Activated T-cell treated with anti-CD3 and anti-CD28 coated beads for 1 hour (primary cell): ENCODE data around the gene CYP39A1.
"Not testable (repeated sequence)": the region's sequence is repeated elsewhere in the genome, so short reads cannot be mapped to it uniquely, and the experiment has no call there.

Experiments
- DNase-seq: peaks from one replicate; pipeline ENCODE4 v3.0.0-alpha.2; 2020; ENCODE audit warnings: low read depth

Gene CYP39A1

DNA sequence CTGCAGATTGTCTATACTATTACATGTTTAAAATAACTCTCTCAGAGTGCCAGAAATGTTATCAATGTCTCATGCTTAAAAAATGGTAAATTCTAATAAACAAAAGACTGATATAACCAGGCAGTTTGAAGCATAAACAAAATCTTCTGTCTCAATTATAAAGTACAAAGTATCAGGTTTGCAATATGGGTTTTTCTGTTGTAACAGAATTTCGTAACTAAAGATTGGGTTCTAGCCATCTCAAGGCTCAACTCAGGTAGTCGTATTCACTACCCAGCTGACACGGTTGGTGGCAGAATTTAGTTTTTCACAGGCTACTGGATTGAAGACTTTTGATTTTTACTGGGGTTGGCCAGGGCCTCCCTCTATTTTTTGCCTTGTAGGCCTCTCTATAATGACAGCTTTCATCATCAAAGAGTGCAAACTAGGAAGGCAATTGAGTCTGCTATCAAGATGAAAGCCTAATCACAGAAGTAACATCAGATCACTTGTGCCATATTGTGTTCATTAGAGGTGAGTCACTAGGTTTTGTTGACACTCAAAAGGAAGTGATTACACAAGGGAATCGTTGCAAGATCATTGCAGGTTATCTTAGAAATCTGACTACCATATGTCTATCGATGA lies 3.6 kb downstream of the CYP39A1 start:
- DNase-seq, result no peak

DNA sequence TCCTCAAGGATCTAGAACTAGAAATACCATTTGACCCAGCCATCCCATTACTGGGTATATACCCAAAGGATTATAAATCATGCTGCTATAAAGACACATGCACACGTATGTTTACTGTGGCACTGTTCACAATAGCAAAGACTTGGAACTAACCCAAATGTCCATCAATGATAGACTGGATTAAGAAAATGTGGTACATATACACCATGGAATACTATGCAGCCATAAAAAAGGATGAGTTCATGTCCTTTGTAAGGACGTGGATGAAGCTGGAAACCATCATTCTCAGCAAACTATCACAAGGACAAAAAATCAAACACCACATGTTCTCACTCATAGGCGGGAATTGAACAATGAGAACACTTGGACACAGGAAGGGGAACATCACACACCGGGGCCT lies 4.5 kb downstream of the CYP39A1 start:
- DNase-seq, result not testable (repeated sequence)

DNA sequence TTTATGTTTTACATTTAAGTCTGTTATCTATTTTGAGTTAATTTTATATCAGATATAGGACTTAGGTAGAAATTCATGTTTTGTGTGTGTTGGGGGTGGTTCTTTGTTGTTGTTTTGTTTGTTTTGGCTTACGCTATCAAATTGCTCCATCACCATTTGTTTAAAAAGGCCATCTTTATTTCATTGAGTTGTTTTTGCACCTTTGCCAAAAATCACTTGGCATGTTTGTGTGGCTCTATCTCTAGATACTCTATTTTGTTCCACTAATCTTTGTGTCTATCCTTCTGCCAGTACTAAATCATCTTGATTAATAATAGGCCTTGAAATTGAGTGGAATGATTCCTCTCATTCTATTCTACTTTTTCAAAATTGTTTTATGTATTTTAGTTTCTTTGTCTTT lies 7.4 kb downstream of the CYP39A1 start:
- DNase-seq, result no peak

DNA sequence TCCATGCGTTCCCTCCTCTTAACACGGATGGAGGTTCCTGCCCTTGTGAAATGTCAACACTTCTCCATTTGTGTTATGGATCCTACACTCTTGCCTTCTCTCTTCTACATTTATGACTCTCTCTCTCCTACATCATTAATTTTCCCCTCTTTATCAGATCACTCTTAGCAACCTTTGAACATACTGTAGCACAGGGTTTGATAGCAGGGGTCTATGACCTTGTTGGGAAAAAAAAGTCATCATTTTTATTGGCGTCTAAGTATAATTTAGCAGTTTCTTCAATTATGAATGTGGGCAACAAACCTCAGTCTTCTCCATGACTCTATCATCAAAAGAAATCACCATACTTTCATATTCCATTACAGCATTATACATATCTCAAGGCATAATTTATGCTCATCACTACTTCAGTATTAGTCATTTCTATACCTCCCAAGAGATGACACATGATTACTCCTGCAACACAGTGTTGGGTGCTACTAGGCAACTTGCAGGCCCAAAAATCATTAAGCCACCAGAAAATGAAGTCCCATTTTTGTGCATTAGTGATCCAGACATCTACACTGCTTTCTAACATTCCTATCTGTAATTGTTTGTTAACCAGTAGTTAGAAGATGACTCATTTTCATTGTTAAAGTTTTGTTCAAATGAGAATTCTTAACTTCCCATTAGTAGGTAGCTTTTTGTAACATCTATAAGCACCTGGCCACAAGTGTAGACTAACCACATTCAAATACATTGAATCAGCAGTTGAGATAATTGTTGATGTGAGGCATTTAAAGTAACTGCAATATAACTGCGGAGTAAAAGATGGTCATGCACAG lies 9.5 kb downstream of the CYP39A1 start:
- no peak for DNase-seq

DNA sequence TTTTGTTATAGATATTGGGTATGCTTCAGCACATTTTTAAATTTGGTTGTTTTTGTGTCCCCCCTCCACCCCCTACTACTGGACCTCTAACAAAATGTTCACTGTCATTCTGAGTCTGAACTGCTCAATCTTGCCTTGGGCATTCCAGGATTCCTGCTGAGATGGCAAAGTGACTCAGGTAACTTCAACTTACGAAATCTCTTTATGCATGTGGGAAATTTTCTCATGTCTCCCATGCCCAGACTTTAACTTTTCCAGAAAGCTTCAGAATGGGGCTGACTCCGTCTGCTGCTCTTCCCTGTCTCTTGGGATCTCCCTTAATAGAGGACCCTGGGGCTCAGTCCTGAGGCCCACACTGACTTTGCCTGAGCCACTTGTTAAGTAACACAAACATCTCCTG lies 14.0 kb downstream of the CYP39A1 start:
- DNase-seq, result no peak

DNA sequence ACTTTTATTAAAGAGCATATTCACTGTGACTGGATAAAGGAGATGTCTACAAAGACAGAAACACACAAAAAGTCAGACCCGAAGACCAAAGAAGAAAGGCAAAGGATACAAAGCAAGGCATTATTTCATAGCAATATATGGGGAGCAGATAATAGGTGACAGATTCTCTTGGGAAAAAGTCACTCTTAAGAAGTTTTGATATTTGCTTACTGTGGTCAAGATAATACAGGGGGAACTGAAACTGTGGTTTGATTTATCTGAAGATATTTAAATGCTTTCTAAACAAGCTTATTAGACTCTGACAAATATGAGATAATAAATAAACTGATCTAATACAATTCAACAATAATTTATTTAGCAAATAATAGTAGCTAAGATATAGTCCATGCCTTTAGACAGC lies 14.7 kb downstream of the CYP39A1 start:
- no peak for DNase-seq

DNA sequence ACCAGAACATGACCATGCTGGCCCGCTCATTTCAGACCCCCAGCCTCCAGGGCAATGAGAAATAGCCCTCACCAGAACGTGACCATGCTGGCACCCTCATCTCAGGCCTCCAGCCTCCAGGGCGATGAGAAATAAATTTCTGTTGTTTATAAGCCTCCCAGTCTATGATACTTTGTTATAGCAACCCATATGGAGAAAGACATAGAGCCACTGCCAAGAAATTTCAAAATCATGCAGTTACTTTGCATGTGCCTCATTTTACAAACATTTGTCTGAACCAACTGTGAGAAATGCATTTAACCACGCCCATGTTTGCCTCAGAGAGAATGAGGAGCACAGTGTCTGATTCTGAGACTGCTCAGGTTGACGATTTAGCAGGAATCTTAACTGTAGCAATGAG lies 15.5 kb downstream of the CYP39A1 start:
- no peak for DNase-seq

DNA sequence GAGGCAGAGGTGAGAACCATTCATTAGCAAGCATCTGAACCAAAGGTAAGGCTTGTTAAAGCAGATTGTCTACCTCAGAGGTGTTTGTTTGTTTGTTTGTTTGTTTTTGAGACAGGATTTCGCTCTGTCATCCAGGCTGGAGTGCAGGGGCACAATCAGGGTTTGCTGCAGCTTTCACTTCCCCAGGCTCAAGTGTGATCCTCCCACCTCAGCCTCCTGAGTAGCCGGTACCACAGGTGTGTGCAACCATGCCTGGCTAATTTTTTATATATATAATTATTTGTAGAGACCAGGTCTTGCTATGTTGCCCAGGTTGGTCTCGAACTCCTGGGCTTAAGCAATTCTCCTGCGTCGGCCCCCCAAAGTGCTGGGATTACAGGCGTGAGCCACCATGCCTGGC lies 17.2 kb downstream of the CYP39A1 start:
- DNase-seq, result no peak

DNA sequence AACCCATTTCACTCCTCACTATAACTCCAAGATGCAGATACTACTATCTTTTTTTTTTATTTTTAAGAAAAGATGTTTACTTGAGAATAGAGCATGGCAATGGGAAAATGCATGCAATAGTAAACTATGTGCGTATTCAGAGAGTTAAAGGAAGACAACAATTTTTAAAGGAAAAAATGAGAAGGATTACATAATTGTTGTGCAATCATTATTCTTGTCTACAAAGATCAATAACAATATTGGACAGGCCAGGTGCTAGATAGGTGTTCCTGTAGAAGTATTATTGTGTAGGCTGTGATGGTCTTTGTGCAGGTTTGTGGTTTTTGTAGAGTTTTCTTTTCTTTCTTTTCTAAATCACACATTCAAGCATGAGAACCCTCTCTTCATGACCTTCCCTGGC lies 20.6 kb downstream of the CYP39A1 start:
- DNase-seq, result no peak

DNA sequence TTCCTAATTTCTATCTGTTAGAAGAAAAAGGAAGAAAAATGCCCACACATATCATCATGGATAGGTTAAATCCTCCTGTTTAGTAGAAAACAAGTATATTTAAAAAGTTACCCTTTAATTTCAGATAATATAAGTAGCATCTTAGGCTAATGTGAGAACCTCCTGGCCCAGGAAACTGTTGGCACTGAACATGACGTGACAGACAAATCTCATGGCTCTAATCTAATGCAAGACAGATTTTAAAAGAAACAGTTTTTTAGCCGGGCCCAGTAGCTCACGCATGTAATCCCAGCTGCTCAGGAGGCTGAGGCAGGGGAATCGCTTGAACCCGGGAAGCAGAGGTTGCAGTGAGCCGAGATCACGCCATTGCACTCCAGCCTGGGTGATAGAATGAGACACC lies 22.9 kb downstream of the CYP39A1 start:
- DNase-seq, result no peak

DNA sequence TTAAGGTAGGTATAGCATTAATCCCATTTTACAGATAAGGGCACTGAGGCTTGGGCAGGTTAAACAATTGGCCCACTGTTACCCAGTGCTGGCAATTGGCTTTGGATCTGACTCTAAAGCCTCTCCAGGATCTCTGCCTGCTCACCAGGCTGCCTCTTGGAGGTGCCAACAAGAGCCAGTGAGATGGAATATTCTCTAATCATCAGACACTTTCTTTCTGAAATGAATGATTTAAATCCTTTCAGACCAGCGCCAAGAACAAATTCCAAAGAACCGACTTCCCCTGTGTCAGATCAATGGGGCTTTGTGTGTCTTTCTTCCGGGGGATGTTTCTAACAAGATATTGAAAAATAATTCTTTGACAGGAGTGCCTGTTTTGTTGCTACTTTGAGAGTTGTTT lies 23.6 kb downstream of the CYP39A1 start:
- DNase-seq, result no peak

DNA sequence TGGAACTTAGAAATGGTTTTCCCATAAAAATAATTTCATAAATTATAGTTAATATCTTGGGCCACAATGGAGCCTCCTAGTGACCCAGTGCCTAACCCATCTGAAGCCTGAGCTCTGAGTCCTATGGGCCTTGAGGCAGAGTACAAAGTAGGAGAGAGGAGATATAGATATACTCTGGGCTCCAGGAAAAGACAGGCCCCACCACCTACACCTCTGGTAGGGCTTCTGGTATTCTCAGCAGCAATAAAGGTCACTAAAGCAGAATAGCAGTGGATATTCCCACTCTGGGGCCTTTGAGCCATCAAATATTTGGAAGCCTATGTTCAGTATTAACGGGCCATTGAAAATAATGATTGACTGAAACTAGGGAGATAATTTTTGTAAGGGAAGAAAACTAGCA lies 24.1 kb downstream of the CYP39A1 start:
- DNase-seq, result no peak

DNA sequence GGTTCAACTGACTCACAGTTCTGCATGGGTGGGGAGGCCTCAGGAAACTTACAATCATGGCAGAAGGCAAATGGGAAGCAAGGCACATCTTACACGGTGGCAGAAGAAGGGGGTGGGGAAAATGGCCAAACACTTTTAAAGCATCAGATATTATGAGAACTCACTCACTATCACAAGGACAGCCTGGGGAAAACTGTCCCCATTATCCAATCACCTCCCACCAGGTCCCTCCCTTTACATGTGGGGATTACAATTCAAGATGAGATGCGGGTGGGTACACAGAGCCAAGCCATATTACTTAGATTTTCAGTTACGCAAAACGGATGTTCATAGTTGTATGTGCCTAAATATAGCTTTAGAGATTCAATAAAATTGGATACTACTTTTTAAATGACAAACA lies 25.6 kb downstream of the CYP39A1 start:
- no peak for DNase-seq

DNA sequence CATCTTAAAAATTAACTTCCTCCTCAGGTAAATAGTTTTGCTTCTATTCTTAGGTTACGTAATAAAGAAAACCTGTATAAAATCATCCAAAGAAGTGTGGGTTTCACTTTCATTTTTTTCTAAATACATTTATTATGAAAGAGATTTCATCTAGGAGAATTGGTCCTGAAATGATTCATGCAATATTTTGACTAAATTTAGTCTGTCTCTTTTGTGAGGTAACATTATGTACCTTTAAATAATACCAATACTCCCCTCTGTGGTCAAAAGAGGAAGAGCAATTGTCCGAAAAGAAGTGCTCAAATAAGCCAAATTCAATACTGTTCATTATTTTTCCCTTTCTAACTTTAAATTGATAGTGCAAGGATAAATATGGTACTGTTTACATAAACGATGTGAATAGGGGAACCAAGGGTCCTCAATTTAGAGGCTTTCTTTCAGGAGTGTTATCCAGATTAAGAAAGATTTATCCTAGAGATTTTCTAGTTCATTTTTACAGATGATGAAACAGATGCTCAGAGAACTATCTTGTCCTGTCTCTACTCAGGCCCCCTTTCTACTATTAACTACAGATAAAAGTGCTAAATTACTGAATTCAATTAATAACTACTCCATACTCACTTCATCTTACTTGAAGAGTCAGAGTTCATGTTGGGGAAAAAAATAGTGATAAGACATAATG lies 26.2 kb downstream of the CYP39A1 start:
- DNase-seq, result no peak

DNA sequence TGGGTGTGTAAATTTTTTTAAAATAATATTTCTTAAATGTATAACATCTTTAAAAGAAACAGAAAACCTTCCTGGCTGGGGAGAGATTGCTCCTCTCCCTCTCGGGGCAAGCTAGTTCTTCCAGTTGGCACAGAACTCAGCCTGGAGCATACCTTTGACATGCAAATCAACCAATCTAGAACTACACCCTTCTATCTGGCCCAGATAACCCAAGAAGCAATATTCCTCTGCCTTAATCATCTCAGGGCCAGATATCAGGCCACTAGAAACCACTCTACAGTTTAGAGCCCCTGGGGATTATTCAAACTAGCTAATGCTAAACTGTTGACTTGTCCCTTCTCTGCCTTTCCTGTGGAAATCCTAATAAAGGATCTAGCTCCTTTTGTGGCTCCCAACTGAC lies 33.9 kb downstream of the CYP39A1 start:
- no peak for DNase-seq

DNA sequence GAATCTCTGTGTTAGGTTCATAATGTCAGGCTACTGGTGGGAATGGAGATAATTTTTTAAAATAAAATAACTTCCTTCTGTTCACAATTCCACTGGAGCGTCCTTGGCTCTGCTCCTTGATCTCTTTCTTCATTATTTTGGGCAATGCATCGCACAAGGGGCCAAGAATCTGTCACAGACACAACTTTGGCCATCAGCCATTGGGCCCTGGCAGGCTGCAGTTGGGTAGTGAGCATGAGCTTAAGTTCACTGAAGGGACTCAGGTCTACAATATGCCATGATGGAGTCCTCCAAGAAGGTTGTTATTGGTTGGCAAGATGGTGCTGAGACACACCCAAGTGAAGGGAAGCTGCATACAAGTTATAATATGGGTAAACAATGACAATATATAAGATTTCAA lies 40.0 kb downstream of the CYP39A1 start:
- no peak for DNase-seq

DNA sequence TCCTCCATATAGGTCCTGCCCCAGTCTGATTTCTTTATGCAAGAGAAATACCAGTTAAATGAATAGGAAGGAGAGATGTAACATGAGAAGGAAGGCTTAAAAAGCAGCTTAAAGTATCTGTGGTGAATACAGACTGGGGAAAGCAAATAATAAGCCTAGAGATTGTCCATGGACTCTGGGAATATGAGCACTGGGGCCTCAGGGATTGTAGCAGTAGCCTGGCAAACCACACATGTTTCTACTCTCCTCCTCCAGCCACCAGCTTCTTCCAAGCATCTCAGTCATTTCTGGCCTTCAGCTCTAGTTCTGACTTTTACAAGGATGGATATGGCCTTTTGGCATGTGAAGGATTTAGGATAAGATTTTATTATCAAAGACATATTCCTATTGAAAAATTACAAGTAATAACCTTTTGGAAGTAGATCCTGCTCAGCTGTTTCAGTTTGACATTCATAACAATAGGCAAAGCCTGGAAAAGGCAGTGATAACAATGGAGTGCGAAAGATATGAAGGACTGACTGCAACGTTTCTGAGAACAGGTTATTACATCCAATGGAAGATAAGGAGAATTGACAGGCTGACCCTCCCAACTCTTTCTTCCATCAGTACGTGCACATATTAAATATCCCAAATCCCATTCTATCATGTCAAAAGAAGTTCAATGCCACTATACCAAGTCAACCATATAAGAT lies 41.6 kb downstream of the CYP39A1 start:
- no peak for DNase-seq

DNA sequence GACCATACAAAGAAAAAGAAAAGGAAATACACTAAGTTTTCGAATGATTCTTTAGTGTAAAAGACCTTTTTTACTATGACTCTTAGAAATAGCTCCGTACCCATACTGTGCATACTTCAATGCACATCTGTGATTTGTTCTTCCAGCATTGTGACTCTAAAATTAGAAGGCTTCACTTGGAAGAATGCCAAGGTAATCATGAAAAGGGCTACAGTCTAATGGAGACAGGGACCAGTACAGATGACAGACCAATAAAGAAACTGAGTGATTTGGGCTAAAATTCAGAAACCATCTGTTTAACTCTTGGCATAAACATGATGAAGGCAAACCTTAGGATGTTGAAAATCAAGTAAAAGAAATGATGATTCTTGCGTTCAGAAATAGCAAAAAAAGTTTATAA lies 46.3 kb downstream of the CYP39A1 start:
- DNase-seq, result no peak

DNA sequence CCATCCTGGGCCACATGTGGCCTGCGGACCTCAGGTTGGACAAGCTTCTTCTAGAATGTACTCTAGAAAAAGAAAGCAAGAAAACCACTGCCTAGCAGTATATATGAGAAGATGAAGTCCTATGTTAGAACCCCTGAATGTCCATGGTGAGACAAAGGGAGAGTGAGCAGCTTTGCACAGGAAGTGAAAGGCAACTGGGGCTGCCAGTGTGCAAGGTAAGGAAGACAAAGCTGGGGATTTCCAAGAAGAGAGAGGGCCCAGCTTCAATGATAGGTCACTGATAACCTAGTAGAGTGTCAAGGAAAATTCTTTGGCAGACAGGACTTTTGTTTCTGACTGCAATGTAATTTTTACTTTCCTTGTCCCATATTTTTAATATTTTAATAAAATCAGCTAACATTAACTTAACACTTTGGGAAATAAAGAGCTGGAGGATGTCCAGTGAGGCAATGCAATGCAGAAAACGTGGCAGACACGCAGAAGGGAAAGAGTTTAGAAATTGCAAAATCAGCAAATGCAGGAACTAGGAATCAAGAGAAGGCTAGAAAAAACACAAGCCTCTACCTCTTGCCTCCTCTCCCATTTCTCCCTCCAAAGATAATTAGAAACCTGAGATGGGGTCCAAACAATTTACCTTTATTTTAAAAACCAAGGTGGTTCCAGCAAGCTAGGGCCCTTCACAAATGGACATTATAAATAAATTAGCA lies 47.4 kb downstream of the CYP39A1 start:
- no peak for DNase-seq

DNA sequence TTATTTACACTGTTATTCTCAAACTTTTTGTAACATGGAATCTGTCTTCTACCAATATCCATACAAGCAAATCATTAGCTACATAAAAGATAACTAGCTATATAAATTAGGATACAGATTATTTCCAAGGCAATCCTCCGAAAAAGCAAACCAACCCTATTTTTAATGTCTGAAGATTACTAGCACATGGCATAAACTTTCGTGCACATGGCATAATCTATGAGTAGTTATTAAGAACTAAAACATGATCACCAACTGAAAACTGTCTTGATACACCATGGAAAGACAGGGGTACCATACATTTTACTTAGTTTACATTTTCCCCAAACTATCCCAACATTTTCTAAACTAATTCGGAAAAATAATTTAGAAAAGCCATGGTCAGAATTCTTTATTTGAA lies 54.4 kb downstream of the CYP39A1 start:
- DNase-seq, result no peak

DNA sequence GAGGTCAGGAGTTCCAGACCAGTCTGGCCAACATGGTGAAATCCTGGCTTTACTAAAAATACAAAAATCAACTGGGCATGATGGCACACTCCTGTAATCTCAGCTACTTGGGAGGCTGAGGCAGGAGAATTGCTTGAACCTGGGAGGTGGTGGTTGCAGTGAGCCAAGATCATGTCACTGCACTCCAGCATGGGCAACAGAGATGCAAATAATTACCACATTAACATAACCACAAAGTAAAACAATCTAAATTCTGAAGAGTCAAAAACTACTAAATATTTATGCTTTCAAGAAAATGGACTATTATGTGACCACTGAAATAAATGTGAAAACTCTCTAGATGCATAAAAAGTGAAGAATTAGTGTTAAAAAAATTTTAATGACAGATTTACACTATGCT lies 59.9 kb downstream of the CYP39A1 start:
- DNase-seq, result no peak

DNA sequence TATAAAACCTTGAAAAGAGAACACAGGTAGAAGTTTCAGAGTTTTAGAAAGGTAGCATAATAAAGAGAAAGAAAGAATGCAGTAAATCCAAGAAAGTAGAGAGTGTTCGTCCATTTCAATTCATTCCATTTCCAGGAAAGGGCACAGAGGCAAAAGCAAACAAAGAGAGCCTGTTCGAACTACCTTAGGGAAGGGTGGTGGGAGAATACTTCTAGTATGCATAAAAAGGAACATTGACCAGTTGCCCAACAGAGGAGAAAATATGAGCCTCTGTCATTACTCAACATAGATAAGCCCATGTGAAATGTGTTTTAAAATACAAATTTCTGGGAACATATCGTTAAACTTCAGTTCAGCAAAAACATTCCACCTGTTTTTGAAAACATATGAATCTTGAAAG lies 60.6 kb downstream of the CYP39A1 start:
- no peak for DNase-seq
